Measurements from ENCODE around the gene NAV1. TPM values are rescaled to one million over a fixed set of nuclear protein-coding genes. Genes with fewer than 3 reads are reported as not detected.
"Not testable (repeated sequence)": the region's sequence is repeated elsewhere in the genome, so short reads cannot be mapped to it uniquely, and the experiment has no call there.

The NAV1 gene
- total and polyA plus RNA-seq, 2 donors, result 19.0 to 27.5 TPM

- H3K36me3 ChIP-seq (ENCODE audit: insufficient read depth), result no peaks in the 10 kb centered on the region
- H3K27ac ChIP-seq (ENCODE audit: low read depth), result no peak overlapping the region
- H3K4me3 ChIP-seq (ENCODE audit: low read depth, low read length), result no peak overlapping the region
- H3K4me1 ChIP-seq (ENCODE audit: insufficient read depth), result no peaks in the 10 kb centered on the region
- DNase-seq (ENCODE audit: extremely low spot score), result no peak
- 96% methylated on average over 5 of the region's 5 CpGs for WGBS
Observed at GRCh38 chr1:201578008-201578888, 39.3 kb downstream of the NAV1 start.

- H3K36me3 ChIP-seq (ENCODE audit: insufficient read depth); H3K4me1 ChIP-seq (ENCODE audit: insufficient read depth); DNase-seq (ENCODE audit: extremely low spot score); H3K4me3 ChIP-seq (ENCODE audit: low read depth, low read length); H3K27ac ChIP-seq (ENCODE audit: low read depth): not testable (repeated sequence)
- WGBS, result 98% methylated on average over 12 of the region's 12 CpGs
Observed at GRCh38 chr1:201581371-201581770, 42.4 kb downstream of the NAV1 start.

- H3K4me3 ChIP-seq (ENCODE audit: low read depth, low read length), result no peak overlapping the region
- WGBS, result 90% methylated on average over 14 of the region's 14 CpGs
- DNase-seq (ENCODE audit: extremely low spot score), result no peak
- H3K36me3 ChIP-seq (ENCODE audit: insufficient read depth), result no peaks in the 10 kb centered on the region
- peak overlapping the region; percentile 42 for H3K27ac ChIP-seq (ENCODE audit: low read depth)
- no peaks in the 10 kb centered on the region for H3K4me1 ChIP-seq (ENCODE audit: insufficient read depth)
Observed at GRCh38 chr1:201582705-201583442, 43.9 kb downstream of the NAV1 start.

GRCh38 chr1:201583663-201584062 lies 44.7 kb downstream of the NAV1 start:
- H3K36me3 ChIP-seq (ENCODE audit: insufficient read depth), result no peaks in the 10 kb centered on the region
- H3K4me3 ChIP-seq (ENCODE audit: low read depth, low read length), result no peak overlapping the region
- WGBS, result 58% methylated on average over 3 of the region's 3 CpGs
- DNase-seq (ENCODE audit: extremely low spot score), result no peak
- no peaks in the 10 kb centered on the region for H3K4me1 ChIP-seq (ENCODE audit: insufficient read depth)
- H3K27ac ChIP-seq (ENCODE audit: low read depth), result peak overlapping the region; percentile 42

- Histone ChIP-seq H3K4me3 (ENCODE audit: low read depth, low read length) (no peak overlapping the region), H3K4me1 (ENCODE audit: insufficient read depth) (no peaks in the 10 kb centered on the region), H3K27ac (ENCODE audit: low read depth) (peak overlapping the region; percentile 69), H3K36me3 (ENCODE audit: insufficient read depth) (no peaks in the 10 kb centered on the region)
- DNase-seq (ENCODE audit: extremely low spot score), result no peak
- WGBS, result 43% methylated on average over 6 of the region's 6 CpGs
Observed at GRCh38 chr1:201584471-201585092, 45.7 kb downstream of the NAV1 start.

GRCh38 chr1:201585093-201585483 lies 46.2 kb downstream of the NAV1 start:
- H3K4me1 ChIP-seq (ENCODE audit: insufficient read depth), result no peaks in the 10 kb centered on the region
- H3K4me3 ChIP-seq (ENCODE audit: low read depth, low read length), result no peak overlapping the region
- peak overlapping the region; percentile 69 for H3K27ac ChIP-seq (ENCODE audit: low read depth)
- WGBS, result 67% methylated on average over 3 of the region's 3 CpGs
- DNase-seq (ENCODE audit: extremely low spot score), result no peak
- H3K36me3 ChIP-seq (ENCODE audit: insufficient read depth), result no peaks in the 10 kb centered on the region

GRCh38 chr1:201585901-201586300 lies 47.0 kb downstream of the NAV1 start:
- no peak overlapping the region for H3K27ac ChIP-seq (ENCODE audit: low read depth)
- no peak for DNase-seq (ENCODE audit: extremely low spot score)
- no peak overlapping the region for H3K4me3 ChIP-seq (ENCODE audit: low read depth, low read length)
- WGBS, result 58% methylated on average over 3 of the region's 3 CpGs
- no peaks in the 10 kb centered on the region for H3K4me1 ChIP-seq (ENCODE audit: insufficient read depth)
- no peaks in the 10 kb centered on the region for H3K36me3 ChIP-seq (ENCODE audit: insufficient read depth)

- WGBS, result 93% methylated on average over 5 of the region's 5 CpGs
- no peaks in the 10 kb centered on the region for H3K36me3 ChIP-seq (ENCODE audit: insufficient read depth)
- H3K4me1 ChIP-seq (ENCODE audit: insufficient read depth), result no peaks in the 10 kb centered on the region
- no peak for DNase-seq (ENCODE audit: extremely low spot score)
- no peak overlapping the region for H3K4me3 ChIP-seq (ENCODE audit: low read depth, low read length)
- H3K27ac ChIP-seq (ENCODE audit: low read depth), result no peak overlapping the region
Observed at GRCh38 chr1:201586806-201587205, 47.9 kb downstream of the NAV1 start.

- peaks cover 2% of the 10 kb centered on the region for H3K4me1 ChIP-seq (ENCODE audit: insufficient read depth)
- 100% methylated on average over 1 of the region's 1 CpG for WGBS
Observed at GRCh38 chr1:201587729-201588128, 48.8 kb downstream of the NAV1 start.

More at GRCh38 chr1:201587729-201588128, 48.8 kb downstream of the NAV1 start:
- Histone ChIP-seq H3K27ac (ENCODE audit: low read depth) (no peak overlapping the region), H3K36me3 (ENCODE audit: insufficient read depth) (no peaks in the 10 kb centered on the region), H3K4me3 (ENCODE audit: low read depth, low read length) (no peak overlapping the region)
- DNase-seq (ENCODE audit: extremely low spot score), result no peak

Other genes starting within 250 kb of the NAV1 start
- 15.2 TPM for gene TNNT2, start 161.4 kb upstream of the NAV1 start, total RNA-seq
- 94.9 TPM for gene TNNT2, start 161.4 kb upstream of the NAV1 start, polyA plus RNA-seq
- gene LAD1, start 139.8 kb upstream of the NAV1 start, total RNA-seq, result 12.6 TPM
- 14.6 TPM for gene LAD1, start 139.8 kb upstream of the NAV1 start, polyA plus RNA-seq
- gene TNNI1, start 117.4 kb upstream of the NAV1 start, total RNA-seq, result 21.3 TPM
- not detected for gene TNNI1, start 117.4 kb upstream of the NAV1 start, polyA plus RNA-seq
- 15.2 TPM for gene PHLDA3, start 69.9 kb upstream of the NAV1 start, total RNA-seq
- 134 TPM for gene PHLDA3, start 69.9 kb upstream of the NAV1 start, polyA plus RNA-seq
- gene CSRP1, start 32.0 kb upstream of the NAV1 start, total RNA-seq, result 719 TPM
- 4,390 TPM for gene CSRP1, start 32.0 kb upstream of the NAV1 start, polyA plus RNA-seq